ENCODE results near the gene DLG2. TPM values are rescaled to one million over a fixed set of nuclear protein-coding genes. Genes with fewer than 3 reads are reported as not detected.
"Not testable (repeated sequence)": the region's sequence is repeated elsewhere in the genome, so short reads cannot be mapped to it uniquely, and the experiment has no call there.

DLG2 gene
- polyA plus RNA-seq, 3 donors, result 0.24 to 0.39 TPM; not detected in 1

GRCh38 chr11:83600661-83601060 lies 2026.5 kb downstream of the DLG2 start:
- H3K36me3 Mint-ChIP-seq, result no peaks in the 10 kb centered on the region
- H3K79me2 ChIP-seq (ENCODE audit: insufficient read depth, low read length), result no peaks in the 10 kb centered on the region
- H3K4me3 Mint-ChIP-seq, result no peak overlapping the region
- H3K27ac ChIP-seq (ENCODE audit: low read depth in 1 of 2, low read length in 2 of 2), result no peak overlapping the region
- no peak for DNase-seq
- no peak overlapping the region for H3K4me3 ChIP-seq (replicated peaks in 1 of 3; ENCODE audit: low read depth in 2 of 3, low read length in 3 of 3)
- WGBS (ENCODE audit: insufficient coverage), result 60% methylated on average over 1 of the region's 1 CpG
- no peak overlapping the region for H3K4me2 ChIP-seq (replicated peaks; ENCODE audit: extremely low read depth, low read length, poor library complexity, severe bottlenecking)
- no peak overlapping the region for H3K9ac ChIP-seq (ENCODE audit: insufficient read depth, low read length, poor library complexity, severe bottlenecking)
- no peaks in the 10 kb centered on the region for H4K20me1 ChIP-seq (ENCODE audit: insufficient read depth, low read length)
- TF ChIP-seq CTCF (IDR thresholded peaks at IDR 0.05), result no peak
- H3K27me3 Mint-ChIP-seq (ENCODE audit: low read depth in 3 of 3), result no peaks in the 10 kb centered on the region
- H3K27ac Mint-ChIP-seq, result no peak overlapping the region
- no peaks in the 10 kb centered on the region for H3K4me1 ChIP-seq (ENCODE audit: control insufficient read depth in 1 of 2, insufficient read depth in 2 of 2, low read length in 2 of 2)
- no peaks in the 10 kb centered on the region for H3K4me1 Mint-ChIP-seq
- H2AFZ ChIP-seq (ENCODE audit: insufficient read depth, low read depth, low read length, poor library complexity, severe bottlenecking), result no peak overlapping the region
- H3K9me3 Mint-ChIP-seq, result peaks cover 0 to 3% (median 0%) of the 10 kb centered on the region in 7 donors
- no peaks in the 10 kb centered on the region for H3K9me3 ChIP-seq (replicated peaks in 1 of 2; ENCODE audit: control insufficient read depth in 1 of 2, insufficient read depth in 1 of 2, low read length in 2 of 2)
- no peaks in the 10 kb centered on the region for H3K36me3 ChIP-seq (replicated peaks in 1 of 2; ENCODE audit: control insufficient read depth in 1 of 2, insufficient read depth in 2 of 2, low read length in 2 of 2)
- H3K27me3 ChIP-seq (ENCODE audit: control insufficient read depth in 2 of 2, insufficient read depth in 2 of 2, low read length in 2 of 2), result no peaks in the 10 kb centered on the region
- intact Hi-C loops (cut with micrococcal nuclease), result no loop called here

- Mint-ChIP-seq H3K36me3 (no peaks in the 10 kb centered on the region), H3K4me3 (no peak overlapping the region), H3K9me3 (peaks cover 0 to 3% (median 0%) of the 10 kb centered on the region in 7 donors), H3K4me1 (no peaks in the 10 kb centered on the region), H3K27ac (no peak overlapping the region), H3K27me3 (ENCODE audit: low read depth in 3 of 3) (no peaks in the 10 kb centered on the region)
- TF ChIP-seq CTCF (IDR thresholded peaks at IDR 0.05), result no peak
- Histone ChIP-seq H3K4me2 (replicated peaks; ENCODE audit: extremely low read depth, low read length, poor library complexity, severe bottlenecking) (no peak overlapping the region), H3K27ac (ENCODE audit: low read depth in 1 of 2, low read length in 2 of 2) (no peak overlapping the region), H2AFZ (ENCODE audit: insufficient read depth, low read depth, low read length, poor library complexity, severe bottlenecking) (no peak overlapping the region), H3K9ac (ENCODE audit: insufficient read depth, low read length, poor library complexity, severe bottlenecking) (no peak overlapping the region), H3K79me2 (ENCODE audit: insufficient read depth, low read length) (no peaks in the 10 kb centered on the region), H3K9me3 (replicated peaks in 1 of 2; ENCODE audit: control insufficient read depth in 1 of 2, insufficient read depth in 1 of 2, low read length in 2 of 2) (no peaks in the 10 kb centered on the region), H3K4me1 (ENCODE audit: control insufficient read depth in 1 of 2, insufficient read depth in 2 of 2, low read length in 2 of 2) (no peaks in the 10 kb centered on the region), H4K20me1 (ENCODE audit: insufficient read depth, low read length) (no peaks in the 10 kb centered on the region), H3K27me3 (ENCODE audit: control insufficient read depth in 2 of 2, insufficient read depth in 2 of 2, low read length in 2 of 2) (no peaks in the 10 kb centered on the region), H3K4me3 (replicated peaks in 1 of 3; ENCODE audit: low read depth in 2 of 3, low read length in 3 of 3) (no peak overlapping the region), H3K36me3 (replicated peaks in 1 of 2; ENCODE audit: control insufficient read depth in 1 of 2, insufficient read depth in 2 of 2, low read length in 2 of 2) (no peaks in the 10 kb centered on the region)
- intact Hi-C loops (cut with micrococcal nuclease), result no loop called here
- WGBS (ENCODE audit: insufficient coverage), result 96% methylated on average over 3 of the region's 3 CpGs
- DNase-seq, result no peak
Measured at GRCh38 chr11:83599066-83599465, 2028.1 kb downstream of the DLG2 start.

GRCh38 chr11:83587797-83588196 lies 2039.3 kb downstream of the DLG2 start:
- H3K36me3 Mint-ChIP-seq; H3K4me3 ChIP-seq (replicated peaks in 1 of 3; ENCODE audit: low read depth in 2 of 3, low read length in 3 of 3); H3K9me3 Mint-ChIP-seq; H3K9me3 ChIP-seq (replicated peaks in 1 of 2; ENCODE audit: control insufficient read depth in 1 of 2, insufficient read depth in 1 of 2, low read length in 2 of 2); H3K27me3 Mint-ChIP-seq (ENCODE audit: low read depth in 3 of 3); H4K20me1 ChIP-seq (ENCODE audit: insufficient read depth, low read length); H2AFZ ChIP-seq (ENCODE audit: insufficient read depth, low read depth, low read length, poor library complexity, severe bottlenecking); H3K36me3 ChIP-seq (replicated peaks in 1 of 2; ENCODE audit: control insufficient read depth in 1 of 2, insufficient read depth in 2 of 2, low read length in 2 of 2); H3K4me2 ChIP-seq (replicated peaks; ENCODE audit: extremely low read depth, low read length, poor library complexity, severe bottlenecking); H3K27ac Mint-ChIP-seq; H3K4me1 Mint-ChIP-seq; intact Hi-C loops (cut with micrococcal nuclease); H3K9ac ChIP-seq (ENCODE audit: insufficient read depth, low read length, poor library complexity, severe bottlenecking); H3K4me1 ChIP-seq (ENCODE audit: control insufficient read depth in 1 of 2, insufficient read depth in 2 of 2, low read length in 2 of 2); H3K79me2 ChIP-seq (ENCODE audit: insufficient read depth, low read length); H3K27ac ChIP-seq (ENCODE audit: low read depth in 1 of 2, low read length in 2 of 2); H3K4me3 Mint-ChIP-seq; DNase-seq; H3K27me3 ChIP-seq (ENCODE audit: control insufficient read depth in 2 of 2, insufficient read depth in 2 of 2, low read length in 2 of 2): not testable (repeated sequence)
- 66% methylated on average over 4 of the region's 14 CpGs for WGBS (ENCODE audit: insufficient coverage)

Measured in CD14-positive monocyte (primary cell).